Endothelial cell of umbilical vein (primary cell): ENCODE measurements around the gene IQSEC3.

Experiments
- CTCF ChIP-seq, 2 donors: IDR thresholded peaks; 1 replicate in 1 of 2; 2 replicates in 1 of 2; pipeline ENCODE4 v1.5.1; 2011; ENCODE audit warnings: low read length in 2 of 2, mild to moderate bottlenecking in 2 of 2, moderate library complexity in 2 of 2, control low read depth in 1 of 2, inconsistent platforms in 1 of 2, low read depth in 1 of 2; ENCODE audit not compliant: insufficient read depth in 1 of 2; ENCODE audit errors: extremely low read depth in 1 of 2
- EZH2 ChIP-seq: IDR thresholded peaks from 2 replicates; pipeline ENCODE4 v1.6.1; 2012; ENCODE audit warnings: borderline replicate concordance, low read depth, mild to moderate bottlenecking, moderate library complexity, low read length, inconsistent platforms; ENCODE audit not compliant: severe bottlenecking
- JUN ChIP-seq: IDR thresholded peaks from 2 replicates; pipeline ENCODE4 v1.6.1; 2011; ENCODE audit warnings: borderline replicate concordance, low read depth; ENCODE audit not compliant: insufficient read length, insufficient read depth
- POLR2A ChIP-seq: IDR thresholded peaks from 2 replicates; pipeline ENCODE4 v1.6.1; 2012; ENCODE audit warnings: low read depth, mild to moderate bottlenecking, control low read depth, low read length
- POLR2AphosphoS5 ChIP-seq: IDR thresholded peaks from 2 replicates; pipeline ENCODE4 v1.6.1; 2012; ENCODE audit warnings: low read depth, mild to moderate bottlenecking, control low read depth, low read length, moderate library complexity; ENCODE audit not compliant: insufficient read depth

- TF ChIP-seq JUN: no peak
- no peak for TF ChIP-seq CTCF (IDR thresholded peaks at IDR 0.05; ENCODE audit: extremely low read depth in 1 of 2, insufficient read depth in 1 of 2, low read depth in 1 of 2, low read length in 2 of 2)
- TF ChIP-seq POLR2A: no peak
- TF ChIP-seq POLR2AphosphoS5: no peak
- no peak for TF ChIP-seq EZH2
Observed at GRCh38 chr12:105696-106095, 39.1 kb downstream of the IQSEC3 start.
